NCI-H460 (cell line): ENCODE data around the gene CCDC188. TPM values are rescaled to one million over a fixed set of nuclear protein-coding genes. Genes with fewer than 3 reads are reported as not detected.

ENCODE experiments used
- DNase-seq: peaks from one replicate; pipeline ENCODE4 v3.0.0-alpha.2; 2016; ENCODE audit warnings: low read depth; ENCODE audit errors: extremely low read depth
- total RNA-seq: library from RNA; depleted of rRNA; stranded (reverse); fragments of >200 nt; shearing (Covaris generic); gene quantifications from 2 replicates; pipeline ENCODE4 v1.2.3, GENCODE V29; 2014

Gene CCDC188
- total RNA-seq, 1 experiment from 2014 or later, result not detected

GRCh38 chr22:20152464-20152890, 1.6 kb upstream of the CCDC188 start:
- DNase-seq, result no peak

- no peak for DNase-seq
Measured at GRCh38 chr22:20151276-20151588, 377 bp upstream of the CCDC188 start.

- DNase-seq, result no peak
Measured at GRCh38 chr22:20149257-20150250, 1.3 kb downstream of the CCDC188 start.

- no peak for DNase-seq
Measured at GRCh38 chr22:20148414-20148813, 2.4 kb downstream of the CCDC188 start.

- DNase-seq, result no peak
Measured at GRCh38 chr22:20147237-20147988, 3.4 kb downstream of the CCDC188 start.

GRCh38 chr22:20146777-20147176, 4.1 kb downstream of the CCDC188 start:
- no peak for DNase-seq

GRCh38 chr22:20145832-20146223, 5.0 kb downstream of the CCDC188 start:
- DNase-seq, result no peak

GRCh38 chr22:20145206-20145831, 5.5 kb downstream of the CCDC188 start:
- no peak for DNase-seq

- no peak for DNase-seq
Measured at GRCh38 chr22:20143883-20144665, 6.8 kb downstream of the CCDC188 start.

GRCh38 chr22:20142711-20143621, 7.9 kb downstream of the CCDC188 start:
- DNase-seq, result no peak

GRCh38 chr22:20141186-20142077, 9.4 kb downstream of the CCDC188 start:
- DNase-seq, result no peak

GRCh38 chr22:20140521-20140964, 10.3 kb downstream of the CCDC188 start:
- DNase-seq, result no peak

GRCh38 chr22:20140107-20140445, 10.8 kb downstream of the CCDC188 start:
- no peak for DNase-seq

- DNase-seq, result no peak
Measured at GRCh38 chr22:20139391-20140106, 11.3 kb downstream of the CCDC188 start.

- DNase-seq, result no peak
Measured at GRCh38 chr22:20138868-20139267, 12.0 kb downstream of the CCDC188 start.

- DNase-seq, result no peak
Measured at GRCh38 chr22:20138417-20138738, 12.5 kb downstream of the CCDC188 start.

- DNase-seq, result no peak
Measured at GRCh38 chr22:20137671-20138416, 13.0 kb downstream of the CCDC188 start.
